ENCODE data around the gene PDIK1L. TPM values are rescaled to one million over a fixed set of nuclear protein-coding genes. Genes with fewer than 3 reads are reported as not detected.
A peak's percentile ranks its signal among the peaks of the same experiment; 100 is the strongest.

Gene PDIK1L
- total and polyA plus RNA-seq, 9 of the 15 experiments (the other 6 are each of a cell fraction or from before 2014, with no cell fraction given): 12.8 to 30.2 (median 21.5) TPM

DNA sequence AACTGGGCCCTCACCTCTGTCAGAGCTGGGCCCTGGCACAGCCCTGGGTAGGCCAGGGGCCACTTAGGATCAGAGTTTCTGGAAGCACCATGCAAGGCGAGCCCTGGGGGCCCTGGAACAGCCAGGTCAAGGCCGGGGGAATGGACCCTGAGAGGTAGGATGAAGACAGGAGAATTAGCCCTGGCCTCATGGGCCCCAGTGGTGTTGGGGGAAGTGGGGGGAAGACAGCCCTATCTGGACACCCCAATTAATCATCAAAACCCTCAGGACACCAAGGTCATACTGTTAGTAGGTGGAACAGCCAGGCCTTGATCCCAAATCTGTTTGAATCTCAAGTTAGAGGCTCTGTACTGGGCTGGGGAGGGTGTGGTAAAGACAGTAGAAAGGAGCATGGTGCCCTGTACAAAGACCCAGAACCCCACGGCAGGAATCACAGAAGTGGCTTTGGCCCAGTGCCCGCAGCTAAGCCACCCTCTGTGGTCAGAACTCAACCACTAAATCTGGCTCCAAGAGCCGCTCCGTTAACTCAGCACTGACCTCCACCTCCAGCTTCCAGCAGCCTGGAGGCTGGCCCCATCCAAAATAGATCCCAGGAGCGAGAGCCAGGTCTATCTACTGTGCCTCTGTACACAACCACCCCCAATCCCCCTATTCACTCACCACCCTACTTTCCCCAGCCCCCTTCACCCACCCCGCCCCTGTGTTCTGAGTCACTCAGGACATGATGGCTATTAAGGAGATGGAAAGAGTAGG, 30.2 kb upstream of the PDIK1L start:
- peak; percentile 40 for ATAC-seq
- Histone ChIP-seq H3K4me1 (replicated peaks in 1 of 2; ENCODE audit: control insufficient read depth in 2 of 2, insufficient read depth in 2 of 2, low read length in 2 of 2) (peaks cover 19 to 49% of the 10 kb centered on the region in 2 experiments), H3K9ac (ENCODE audit: insufficient read depth in 1 of 2, low read depth in 2 of 2, low read length in 2 of 2) (peak overlapping the region; percentile 10 to 82; a peak in 3 of 4 replicates), H3K79me2 (ENCODE audit: control insufficient read depth, insufficient read depth, low read length) (no peaks in the 10 kb centered on the region), H3K4me2 (ENCODE audit: insufficient read depth, low read length) (no peak overlapping the region; the same call in 1 of the 2 replicates), H4K20me1 (replicated peaks; ENCODE audit: control insufficient read depth, insufficient read depth, low read length) (no peaks in the 10 kb centered on the region), H3K9me3 (replicated peaks; ENCODE audit: control insufficient read depth, insufficient read depth, low read depth, low read length) (no peaks in the 10 kb centered on the region), H3K4me3 (no peak overlapping the region), H3K27me3 (ENCODE audit: control insufficient read depth in 2 of 2, insufficient read depth in 2 of 2, low read length in 2 of 2) (no peaks in the 10 kb centered on the region), H3K27ac (ENCODE audit: extremely low read depth, low read depth, low read length) (no peak overlapping the region), H3K36me3 (ENCODE audit: control insufficient read depth, insufficient read depth, low read length) (no peaks in the 10 kb centered on the region), H2AFZ (ENCODE audit: low read depth, low read length) (peak overlapping the region; percentile 60), H3K9me1 (ENCODE audit: control insufficient read depth, insufficient read depth, low read length) (no peaks in the 10 kb centered on the region)
- ChIA-PET POLR2A (interaction anchor here (0.8 to 4.8 kb wide), 3 partner anchors 11 to 15 kb away, joined by 3 to 33 read pairs (median 5); no protein-coding TSS in a partner anchor), CTCF (ENCODE audit: low intra/inter-chr PET ratio) (no interaction called here)
- in situ Hi-C loops (cut with MboI) (no loop called here), intact Hi-C loops (cut with micrococcal nuclease) (no loop called here)
- peak in 3 of 4 experiments; percentile 51 to 56 (median 54) for DNase-seq (ENCODE audit: extremely low read depth in 1 of 4, low spot score in 3 of 4)
- no TSS peak for BruUV-seq (replicated peaks)
- FAIRE-seq: no peak
- WGBS (ENCODE audit: insufficient coverage, low coverage, missing lambda C conversion rate): 53% methylated on average over 8 of the region's 8 CpGs
- TF ChIP-seq ZBTB7A (IDR thresholded peaks at IDR 0.05; ENCODE audit: borderline replicate concordance, control insufficient read depth, low read depth, low read length): peak; percentile 50; the same call in 1 of the 2 replicates
- no peak for TF ChIP-seq PTRF (tag; IDR thresholded peaks at IDR 0.05)
- peak; percentile 62 for TF ChIP-seq MEIS2 (IDR thresholded peaks at IDR 0.05; ENCODE audit: partially characterized antibody)
- no peak for TF ChIP-seq CGGBP1 (CRISPR knock-in tag; IDR thresholded peaks at IDR 0.05)
- 0 out of 2 replicates have a peak, but pooled peaks have one; percentile 10 for TF ChIP-seq RUNX1 (IDR thresholded peaks at IDR 0.05; ENCODE audit: low read depth)
- TF ChIP-seq POLR2B (IDR thresholded peaks at IDR 0.05; ENCODE audit: low read depth, partially characterized antibody): no peak
- no peak for TF ChIP-seq NCOA2 (IDR thresholded peaks at IDR 0.05; ENCODE audit: partially characterized antibody in 2 of 2)
- TF ChIP-seq EGR1 (conservative IDR thresholded peaks at IDR 0.05): peak; percentile 37
- no peak for TF ChIP-seq IRF1 (CRISPR knock-in tag; IDR thresholded peaks at IDR 0.05; ENCODE audit: borderline replicate concordance)
- peak; percentile 13; the same call in 1 of the 2 replicates for TF ChIP-seq ZNF592 (IDR thresholded peaks at IDR 0.05)
- 0 out of 2 replicates have a peak, but pooled peaks have one; percentile 40 for TF ChIP-seq ZNF395 (CRISPR knock-in tag; IDR thresholded peaks at IDR 0.05)
- TF ChIP-seq NRF1 (conservative IDR thresholded peaks at IDR 0.05 in 1 of 2, IDR thresholded peaks at IDR 0.05 in 1 of 2): no peak
- TF ChIP-seq ZNF75A (CRISPR knock-in tag; IDR thresholded peaks at IDR 0.05): no peak
- TF ChIP-seq NR4A1 (CRISPR knock-in tag; IDR thresholded peaks at IDR 0.05): no peak
- TF ChIP-seq NR4A1 (tag; IDR thresholded peaks at IDR 0.05): 0 out of 2 replicates have a peak, but pooled peaks have one; percentile 56
